ENCODE data around the gene ABCA9.
"Not testable (repeated sequence)": the region's sequence is repeated elsewhere in the genome, so short reads cannot be mapped to it uniquely, and the experiment has no call there.

The ABCA9 gene, protein sequence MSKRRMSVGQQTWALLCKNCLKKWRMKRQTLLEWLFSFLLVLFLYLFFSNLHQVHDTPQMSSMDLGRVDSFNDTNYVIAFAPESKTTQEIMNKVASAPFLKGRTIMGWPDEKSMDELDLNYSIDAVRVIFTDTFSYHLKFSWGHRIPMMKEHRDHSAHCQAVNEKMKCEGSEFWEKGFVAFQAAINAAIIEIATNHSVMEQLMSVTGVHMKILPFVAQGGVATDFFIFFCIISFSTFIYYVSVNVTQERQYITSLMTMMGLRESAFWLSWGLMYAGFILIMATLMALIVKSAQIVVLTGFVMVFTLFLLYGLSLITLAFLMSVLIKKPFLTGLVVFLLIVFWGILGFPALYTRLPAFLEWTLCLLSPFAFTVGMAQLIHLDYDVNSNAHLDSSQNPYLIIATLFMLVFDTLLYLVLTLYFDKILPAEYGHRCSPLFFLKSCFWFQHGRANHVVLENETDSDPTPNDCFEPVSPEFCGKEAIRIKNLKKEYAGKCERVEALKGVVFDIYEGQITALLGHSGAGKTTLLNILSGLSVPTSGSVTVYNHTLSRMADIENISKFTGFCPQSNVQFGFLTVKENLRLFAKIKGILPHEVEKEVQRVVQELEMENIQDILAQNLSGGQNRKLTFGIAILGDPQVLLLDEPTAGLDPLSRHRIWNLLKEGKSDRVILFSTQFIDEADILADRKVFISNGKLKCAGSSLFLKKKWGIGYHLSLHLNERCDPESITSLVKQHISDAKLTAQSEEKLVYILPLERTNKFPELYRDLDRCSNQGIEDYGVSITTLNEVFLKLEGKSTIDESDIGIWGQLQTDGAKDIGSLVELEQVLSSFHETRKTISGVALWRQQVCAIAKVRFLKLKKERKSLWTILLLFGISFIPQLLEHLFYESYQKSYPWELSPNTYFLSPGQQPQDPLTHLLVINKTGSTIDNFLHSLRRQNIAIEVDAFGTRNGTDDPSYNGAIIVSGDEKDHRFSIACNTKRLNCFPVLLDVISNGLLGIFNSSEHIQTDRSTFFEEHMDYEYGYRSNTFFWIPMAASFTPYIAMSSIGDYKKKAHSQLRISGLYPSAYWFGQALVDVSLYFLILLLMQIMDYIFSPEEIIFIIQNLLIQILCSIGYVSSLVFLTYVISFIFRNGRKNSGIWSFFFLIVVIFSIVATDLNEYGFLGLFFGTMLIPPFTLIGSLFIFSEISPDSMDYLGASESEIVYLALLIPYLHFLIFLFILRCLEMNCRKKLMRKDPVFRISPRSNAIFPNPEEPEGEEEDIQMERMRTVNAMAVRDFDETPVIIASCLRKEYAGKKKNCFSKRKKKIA (N-terminal part only)

DNA sequence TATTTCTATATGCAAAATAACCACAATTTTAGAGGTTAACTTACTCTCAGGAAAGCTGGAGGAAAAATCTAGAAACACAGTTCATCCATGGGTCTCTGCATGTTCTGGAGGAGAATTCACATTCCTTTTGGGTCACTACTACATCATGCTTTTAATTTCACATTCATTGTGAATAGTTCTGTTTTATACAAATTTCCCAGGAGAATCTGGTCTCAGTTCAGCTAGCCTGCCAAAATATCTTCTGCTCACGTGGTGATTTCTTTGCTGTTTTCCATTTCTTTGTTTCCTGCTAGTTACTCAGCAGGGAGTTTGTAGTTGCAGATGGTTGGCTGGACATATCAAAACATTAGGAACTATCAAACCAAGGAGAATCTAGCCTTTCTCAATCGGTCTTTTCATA lies at the start of gene ABCA9:
ABCA9 (minus strand) TSS at position 106 of the 400 bp plus-strand sequence. CDS start 9,801 bp downstream, outside the sequence.
- DNase-seq (ENCODE audit: low read depth, low spot score): no peak

DNA sequence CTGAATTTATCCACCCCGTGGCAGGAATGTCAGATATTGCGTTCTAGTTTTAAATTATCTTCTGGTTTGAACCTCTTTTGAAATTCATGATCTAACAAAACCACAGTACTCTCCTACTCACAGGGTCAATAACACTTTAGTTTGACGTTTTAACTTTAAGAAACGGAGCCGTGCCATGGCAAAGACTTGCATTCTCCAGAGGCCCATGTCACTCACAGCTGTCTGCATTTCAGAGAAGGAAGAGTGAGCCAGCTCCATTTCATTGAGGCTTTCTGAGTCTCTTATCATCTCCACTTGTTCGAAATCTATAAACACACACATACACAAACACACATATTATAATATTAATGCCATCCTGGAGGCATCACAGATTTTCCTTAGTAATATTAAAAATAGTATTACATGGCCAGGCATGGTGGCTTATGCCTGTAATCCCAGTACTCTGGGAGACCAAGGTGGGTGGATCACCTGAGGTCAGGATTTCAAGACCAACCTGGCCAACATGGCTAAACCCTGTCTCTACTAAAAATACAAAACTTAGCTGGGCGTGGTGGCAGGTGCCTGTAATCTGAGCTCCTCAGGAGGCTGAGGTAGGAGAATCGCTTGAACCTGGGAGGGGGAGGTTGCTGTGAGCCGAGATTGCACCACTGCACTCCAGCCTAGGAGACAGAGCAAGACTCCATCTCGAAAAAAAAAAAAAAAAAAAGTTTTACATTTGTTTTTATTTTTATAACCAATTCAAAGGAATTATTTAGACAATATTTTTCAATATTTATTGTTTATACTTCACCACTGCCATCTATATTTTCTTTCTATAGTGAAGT lies 45.4 kb upstream of the ABCA9 start:
- no peak for DNase-seq (ENCODE audit: low read depth, low spot score)

DNA sequence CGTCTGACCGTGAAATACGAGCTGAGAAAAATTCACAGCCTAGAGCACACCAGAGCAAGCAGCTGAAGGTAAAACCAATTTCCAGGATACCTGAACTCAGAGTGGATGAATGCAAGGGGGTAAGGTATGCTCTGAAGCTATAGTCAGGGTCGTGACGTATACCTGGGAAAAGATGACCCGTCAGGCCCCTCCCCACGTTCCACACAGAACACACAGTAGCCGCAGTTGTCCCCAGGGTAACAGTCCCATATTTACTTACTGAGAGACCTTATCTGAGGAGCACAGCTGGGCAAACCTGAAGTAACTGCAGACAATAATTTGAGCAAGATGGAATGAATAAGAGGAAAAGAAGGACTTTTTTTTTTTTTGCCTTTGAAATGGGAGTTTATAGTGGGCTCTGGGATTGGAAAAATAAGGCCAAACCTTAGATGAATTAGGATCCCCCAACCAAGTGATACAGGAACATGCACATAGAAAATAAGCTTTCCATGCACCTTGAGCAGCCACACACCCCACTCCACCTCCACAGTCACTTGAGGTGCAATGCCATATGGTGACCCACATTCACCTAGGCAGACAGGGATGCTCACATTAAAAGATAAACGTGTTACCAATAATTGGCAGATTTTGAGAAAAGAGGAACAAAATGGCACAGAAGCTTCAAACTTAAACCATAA lies 43.0 kb upstream of the ABCA9 start:
- no peak for DNase-seq (ENCODE audit: low read depth, low spot score)

DNA sequence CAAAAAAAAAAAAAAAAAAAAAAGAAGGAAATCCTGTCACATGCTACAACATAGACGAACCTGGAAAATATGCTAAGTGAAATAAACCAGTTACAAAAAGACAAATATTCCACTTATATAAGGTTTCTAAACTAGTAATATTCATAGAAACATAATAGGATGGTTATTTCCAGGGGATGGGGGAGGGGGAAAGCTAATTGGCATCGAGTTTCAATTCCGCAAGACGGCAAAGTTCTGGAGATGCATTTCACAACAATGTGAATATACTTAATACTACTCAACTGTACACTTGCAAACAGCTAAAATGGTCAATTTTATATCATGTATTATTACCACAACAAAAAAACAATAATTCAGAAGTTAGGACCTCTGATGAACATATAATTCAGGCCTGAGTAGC lies 37.9 kb upstream of the ABCA9 start:
- DNase-seq (ENCODE audit: low read depth, low spot score): no peak

DNA sequence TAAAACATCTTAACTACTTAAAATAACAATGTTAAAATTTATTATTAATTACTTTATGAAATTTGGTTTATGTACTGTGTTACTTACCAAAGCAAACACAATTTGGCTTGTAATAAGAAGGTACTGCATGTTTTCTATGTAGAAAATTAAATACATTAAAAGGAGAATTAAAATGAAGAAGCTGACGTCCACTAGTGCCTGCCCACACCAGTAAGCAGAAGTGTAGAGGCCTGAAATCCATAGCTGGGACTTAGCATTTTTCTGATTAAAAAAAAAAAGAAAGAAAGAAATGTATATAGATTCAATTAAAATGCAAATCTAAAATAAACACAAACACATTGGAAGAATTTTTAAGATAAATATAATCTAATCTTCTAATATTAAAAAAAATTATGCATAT lies 35.8 kb upstream of the ABCA9 start:
- no peak for DNase-seq (ENCODE audit: low read depth, low spot score)

DNA sequence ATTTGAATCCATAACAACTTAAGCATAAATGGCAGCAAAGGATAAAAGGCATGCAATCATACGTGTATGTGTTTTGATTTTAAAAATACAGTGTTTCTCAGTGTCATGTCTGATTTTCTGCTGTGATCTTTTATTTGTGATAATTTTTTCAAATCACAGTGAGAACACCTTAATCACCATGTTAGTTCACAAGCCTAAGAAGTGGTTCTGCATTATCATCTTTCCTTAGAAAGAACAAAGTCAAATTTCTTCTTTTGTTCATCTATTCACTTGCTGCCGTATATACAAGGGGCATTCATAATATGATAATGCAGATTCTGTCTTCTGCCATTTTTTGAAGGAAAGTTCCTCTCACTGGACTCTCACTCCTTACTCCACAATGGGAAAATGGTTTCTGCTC lies 33.3 kb upstream of the ABCA9 start:
- DNase-seq (ENCODE audit: low read depth, low spot score): no peak

DNA sequence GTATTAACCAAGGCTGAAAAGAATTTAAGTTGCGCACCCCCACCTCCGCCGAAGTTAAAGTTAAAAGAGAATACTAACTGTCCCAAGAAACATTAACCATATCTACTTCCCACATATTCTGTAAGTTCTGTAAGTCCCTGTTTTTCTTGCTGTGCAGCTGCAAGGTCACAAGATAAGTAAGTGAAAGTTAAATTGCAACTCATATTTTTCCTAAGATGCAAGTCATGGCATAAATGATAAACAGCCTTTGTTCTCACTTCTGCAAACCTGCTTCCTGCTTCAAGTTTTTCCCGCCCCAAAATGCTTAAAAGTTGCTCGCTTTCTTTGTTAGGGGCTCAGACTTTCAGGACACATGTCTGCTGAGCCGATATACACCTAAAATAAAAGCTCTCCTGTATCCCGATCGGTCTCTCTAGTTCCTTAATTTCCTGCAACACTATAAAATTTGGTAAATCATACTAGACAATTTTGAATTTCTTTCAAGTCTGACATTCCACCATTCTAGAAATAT lies 32.6 kb upstream of the ABCA9 start:
- DNase-seq (ENCODE audit: low read depth, low spot score): no peak

DNA sequence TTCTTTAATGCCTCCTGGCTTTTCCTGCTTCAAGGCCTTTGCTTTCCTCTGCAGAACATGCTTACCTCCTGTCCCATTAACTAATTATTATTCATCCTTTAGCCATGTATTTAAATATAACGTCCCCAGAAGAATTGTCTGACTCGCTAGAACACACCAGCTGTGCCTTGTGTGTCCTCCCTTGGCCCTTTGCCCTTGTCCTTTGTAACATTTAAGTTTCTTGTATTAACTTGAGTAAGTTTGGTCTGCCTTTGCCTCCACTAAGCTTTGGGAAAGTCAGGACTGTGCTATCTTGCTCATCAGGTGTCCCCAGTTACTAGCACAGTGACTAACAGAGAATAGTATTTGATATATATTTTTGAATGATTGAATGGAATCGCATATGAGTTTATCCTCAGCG lies 29.6 kb upstream of the ABCA9 start:
- DNase-seq (ENCODE audit: low read depth, low spot score): no peak

DNA sequence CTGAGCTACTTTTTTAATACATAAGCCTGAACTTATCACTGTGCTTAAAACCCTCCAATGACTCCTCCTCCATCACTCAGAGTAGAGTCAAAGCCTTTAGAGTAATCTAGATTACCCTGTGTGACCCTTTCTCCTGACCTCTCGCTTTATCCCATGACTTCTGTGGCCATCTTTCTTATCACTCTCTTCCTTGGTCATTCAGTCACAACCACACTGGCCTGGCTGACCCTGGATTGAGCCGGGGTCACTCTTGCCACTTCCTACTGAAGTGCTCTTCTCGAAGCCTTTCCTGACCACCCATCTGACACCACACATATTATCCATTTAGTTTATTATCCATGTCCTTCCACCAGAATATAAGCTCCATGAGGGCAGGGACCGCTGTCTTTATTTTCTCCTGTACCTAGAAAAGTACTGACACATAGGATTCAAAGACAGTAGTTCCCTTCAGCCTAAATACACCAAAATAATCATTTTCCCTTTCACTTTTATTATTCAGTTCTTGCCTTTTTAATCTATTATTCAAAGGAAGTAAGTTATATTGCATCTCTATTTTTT lies 28.0 kb upstream of the ABCA9 start:
- no peak for DNase-seq (ENCODE audit: low read depth, low spot score)

DNA sequence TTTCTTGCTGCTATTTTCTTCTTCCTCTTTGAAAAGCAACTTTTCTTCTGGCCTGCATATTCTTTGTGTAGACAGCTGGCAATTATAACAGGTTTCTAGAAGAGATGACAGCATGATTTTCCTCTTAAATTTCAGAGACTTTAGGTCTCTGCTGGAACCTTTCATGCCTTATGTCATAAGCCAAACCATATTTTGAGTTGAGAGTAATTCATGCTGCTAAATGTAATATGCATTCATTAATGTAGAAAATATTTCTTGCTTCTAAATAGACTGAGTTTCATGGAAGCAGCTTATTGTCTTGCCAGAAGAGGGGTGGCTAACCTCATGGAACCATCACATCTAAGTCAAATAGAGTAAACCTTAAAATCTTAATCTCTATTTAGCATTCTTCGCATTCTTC lies 25.9 kb upstream of the ABCA9 start:
- no peak for DNase-seq (ENCODE audit: low read depth, low spot score)

DNA sequence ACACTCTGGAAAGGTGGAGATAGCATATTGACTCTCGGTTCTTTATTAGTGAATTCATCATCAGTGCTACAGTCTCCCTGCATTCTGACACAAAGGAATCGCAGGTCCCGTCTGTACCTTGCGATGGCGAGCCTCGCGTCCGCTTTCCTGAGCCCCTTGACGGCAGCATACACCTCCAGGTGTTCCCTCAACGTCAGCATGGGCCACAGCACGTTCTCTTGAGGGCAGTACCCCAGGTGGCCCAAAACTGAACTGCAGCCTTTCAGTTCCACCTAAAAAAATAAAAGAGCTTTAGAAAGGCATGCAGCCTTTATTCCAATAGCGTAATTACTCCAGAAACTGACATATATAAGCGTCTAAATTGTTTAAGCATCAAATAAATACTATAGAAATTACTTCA lies 24.2 kb upstream of the ABCA9 start:
- DNase-seq (ENCODE audit: low read depth, low spot score): peak; percentile 59

DNA sequence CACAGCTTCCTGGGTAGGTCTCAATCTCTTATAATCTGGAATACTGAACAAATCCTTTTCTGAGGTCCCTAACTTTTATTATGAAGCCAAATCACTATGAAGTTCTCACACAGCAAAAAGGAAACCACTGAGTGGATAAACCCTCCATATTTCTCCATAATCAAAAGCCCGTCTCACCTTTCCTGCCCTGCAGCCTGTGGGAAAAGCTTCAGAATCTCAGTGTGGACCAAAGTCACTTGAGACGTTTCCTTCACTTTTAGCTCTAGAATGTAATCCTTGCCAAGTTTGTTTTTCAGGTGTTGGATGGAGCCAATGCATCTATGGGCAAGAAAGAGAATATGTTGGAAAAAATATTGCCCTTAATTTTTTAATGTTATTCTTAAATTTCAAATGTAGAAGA lies 22.0 kb upstream of the ABCA9 start:
- DNase-seq (ENCODE audit: low read depth, low spot score): no peak

DNA sequence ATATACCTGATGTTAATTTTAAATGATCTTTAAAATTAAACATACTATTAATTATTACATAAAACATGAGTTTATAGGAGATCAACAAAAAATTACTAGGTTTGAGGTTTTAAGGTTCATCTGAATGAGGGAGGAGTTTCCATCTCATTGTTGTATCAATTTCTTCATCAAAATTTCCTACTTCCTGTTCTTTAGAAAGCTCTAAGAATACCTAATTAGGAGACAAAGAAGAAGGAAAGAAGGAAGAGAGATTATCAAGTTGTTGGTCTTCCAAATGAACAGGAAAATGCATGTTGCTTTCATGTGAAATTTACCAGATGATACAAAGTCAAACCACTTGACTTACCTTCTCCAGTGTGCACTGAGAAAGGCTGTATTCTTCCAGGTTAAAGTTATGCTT lies 18.1 kb upstream of the ABCA9 start:
- no peak for DNase-seq (ENCODE audit: low read depth, low spot score)

DNA sequence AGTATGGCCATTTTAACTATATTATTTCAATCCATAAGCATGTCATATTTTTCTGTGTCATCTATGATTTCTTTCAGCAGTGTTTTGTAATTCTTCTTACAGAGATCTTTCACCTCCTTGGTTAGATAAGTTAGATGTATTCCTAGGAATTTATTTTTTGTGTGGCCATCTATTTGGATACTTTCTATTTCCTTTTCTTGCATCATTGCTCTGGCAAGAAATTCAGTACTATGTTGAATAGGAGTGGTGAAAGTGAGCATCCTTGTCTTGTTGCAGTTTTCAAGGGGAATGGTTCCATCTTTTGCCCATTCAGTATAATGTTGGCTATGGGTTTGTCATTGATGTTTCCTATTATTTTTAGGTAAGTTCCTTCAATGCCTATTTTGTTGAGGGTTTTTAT lies 15.1 kb upstream of the ABCA9 start:
- DNase-seq (ENCODE audit: low read depth, low spot score): no peak

DNA sequence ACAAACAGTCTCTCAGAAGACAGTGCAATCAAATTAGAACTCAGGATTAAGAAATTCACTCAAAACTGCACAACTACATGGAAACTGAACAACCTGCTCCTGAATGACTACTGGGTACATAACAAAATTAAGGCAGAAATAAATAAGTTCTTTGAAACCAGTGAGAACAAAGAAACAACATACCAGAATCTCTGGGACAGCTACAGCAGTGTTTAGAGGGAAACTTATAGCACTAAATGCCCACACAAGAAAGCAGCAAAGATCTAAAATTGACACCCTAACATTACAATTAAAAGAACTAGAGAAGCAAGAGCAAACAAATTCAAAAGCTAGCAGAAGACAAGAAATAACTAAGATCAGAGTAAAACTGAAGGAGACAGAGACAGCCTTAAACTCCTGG lies 12.7 kb upstream of the ABCA9 start:
- not testable (repeated sequence) for DNase-seq (ENCODE audit: low read depth, low spot score)

DNA sequence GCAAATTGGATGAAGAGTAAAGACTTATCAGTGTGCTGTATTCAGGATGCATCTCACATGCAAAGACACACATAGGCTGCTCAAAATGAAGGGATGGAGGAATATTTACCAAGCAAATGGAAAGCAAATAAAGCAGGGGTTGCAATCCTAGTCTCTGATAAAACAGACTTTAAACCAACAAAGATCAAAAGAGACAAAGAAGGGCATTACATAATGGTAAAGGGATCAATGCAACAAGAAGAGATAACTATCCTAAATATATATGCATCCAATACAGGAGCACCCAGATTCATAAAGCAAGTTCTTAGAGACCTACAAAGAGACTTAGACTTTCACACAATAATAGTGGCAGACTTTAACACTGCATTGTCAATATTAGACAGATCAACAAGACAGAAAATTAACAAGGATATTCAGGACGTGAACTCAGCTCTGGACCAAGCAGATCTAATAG lies 12.1 kb upstream of the ABCA9 start:
- not testable (repeated sequence) for DNase-seq (ENCODE audit: low read depth, low spot score)

DNA sequence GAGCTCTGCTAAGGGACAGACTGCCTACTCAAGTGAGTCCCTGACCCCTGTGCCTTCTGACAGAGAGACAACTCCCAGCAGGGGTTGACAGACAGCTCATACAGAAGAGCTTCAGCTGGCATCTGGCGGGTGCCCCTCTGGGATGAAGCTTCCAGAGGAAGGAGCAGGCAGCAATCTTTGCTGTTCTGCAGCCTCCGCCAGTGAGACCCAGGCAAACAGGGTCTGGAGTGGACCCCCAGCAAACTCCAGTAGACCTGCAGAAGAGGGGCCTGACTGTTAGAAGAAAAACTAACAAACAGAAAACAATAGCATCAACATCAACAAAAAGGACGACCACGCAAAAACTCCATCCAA lies 10.5 kb upstream of the ABCA9 start:
- not testable (repeated sequence) for DNase-seq (ENCODE audit: low read depth, low spot score)

DNA sequence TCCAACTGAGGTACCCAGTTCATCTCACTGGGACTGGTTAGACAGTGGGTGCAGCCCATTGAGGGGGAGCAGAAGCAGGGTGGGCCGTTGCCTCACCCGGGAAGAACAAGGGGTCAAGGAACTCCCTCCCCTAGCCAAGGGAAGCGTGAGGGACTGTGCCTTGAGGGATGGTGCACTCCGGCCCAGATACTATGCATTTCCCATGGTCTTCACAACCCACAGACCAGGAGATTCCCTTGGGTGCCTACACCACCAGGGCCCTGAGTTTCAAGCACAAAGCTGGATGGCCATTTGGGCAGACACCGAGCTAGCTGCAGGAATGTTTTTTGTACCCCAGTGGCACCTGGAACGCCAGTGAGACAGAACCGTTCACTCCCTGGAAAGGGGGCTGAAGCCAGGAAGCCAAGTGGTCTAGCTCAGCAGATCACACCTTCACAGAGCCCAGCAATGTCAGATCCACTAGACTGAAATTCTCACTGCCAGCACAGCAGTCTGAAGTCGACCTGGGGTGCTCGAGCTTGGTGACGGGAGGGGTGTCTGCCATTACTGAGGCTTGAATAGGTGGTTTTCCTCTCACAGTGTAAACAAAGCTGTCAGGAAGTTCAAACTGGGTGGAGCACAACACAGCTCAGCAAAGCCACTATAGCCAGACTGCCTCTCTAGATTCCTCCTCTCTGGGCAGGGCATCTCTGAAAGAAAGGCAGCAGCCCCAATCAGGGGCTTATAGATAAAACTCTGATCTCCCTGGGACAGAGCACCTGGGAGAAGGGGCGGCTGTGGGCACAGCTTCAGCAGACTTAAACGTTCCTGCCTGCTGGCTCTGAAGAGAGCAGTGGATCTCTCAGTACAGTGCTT lies 9.9 kb upstream of the ABCA9 start:
- not testable (repeated sequence) for DNase-seq (ENCODE audit: low read depth, low spot score)

DNA sequence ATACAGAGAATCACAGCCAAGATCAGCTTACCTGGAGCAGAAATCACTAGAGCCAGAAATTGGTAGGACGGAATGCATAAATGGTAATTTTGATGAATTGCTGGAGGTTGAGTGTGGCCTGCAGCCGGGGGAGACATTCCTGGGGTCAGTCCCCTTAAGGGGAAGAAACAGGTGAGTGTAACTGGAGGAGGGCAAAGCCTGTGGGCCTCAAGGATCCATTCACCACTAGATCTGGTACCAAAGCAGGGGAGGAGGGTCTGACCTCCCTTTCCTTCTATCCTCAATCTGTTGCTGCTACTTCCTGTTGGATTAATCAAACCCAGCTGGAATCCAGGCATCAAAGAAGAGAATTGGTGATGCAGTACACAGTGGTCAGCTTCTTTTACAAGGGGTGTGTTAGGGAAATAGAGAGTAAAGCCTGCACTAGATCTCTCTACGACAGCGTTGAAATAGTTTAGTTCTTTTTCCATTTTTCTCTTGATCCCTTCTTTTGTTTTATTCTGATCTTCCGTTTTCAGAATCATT lies 8.6 kb upstream of the ABCA9 start:
- no peak for DNase-seq (ENCODE audit: low read depth, low spot score)
